Activated CD8-positive, alpha-beta memory T cell treated with anti-CD3 and anti-CD28 coated beads for 4 hours (primary cell): ENCODE results near the gene ZSWIM5.
"Not testable (repeated sequence)": the region's sequence is repeated elsewhere in the genome, so short reads cannot be mapped to it uniquely, and the experiment has no call there.

Experiments
- DNase-seq, 2 donors: peaks; one replicate each; pipeline ENCODE4 v3.0.0-alpha.2; 2020; ENCODE audit warnings: low read depth in 2 of 2

The ZSWIM5 gene

GRCh38 chr1:45004281-45004920 is 202.0 kb downstream of the ZSWIM5 start:
- DNase-seq, result no peak

GRCh38 chr1:45003741-45004140 is 202.7 kb downstream of the ZSWIM5 start:
- no peak for DNase-seq

GRCh38 chr1:45002650-45003645 is 203.5 kb downstream of the ZSWIM5 start:
- no peak for DNase-seq

GRCh38 chr1:45001576-45001975 is 204.8 kb downstream of the ZSWIM5 start:
- not testable (repeated sequence) for DNase-seq

GRCh38 chr1:45001011-45001481 is 205.4 kb downstream of the ZSWIM5 start:
- no peak for DNase-seq

GRCh38 chr1:44999232-44999631 is 207.2 kb downstream of the ZSWIM5 start:
- DNase-seq, result no peak

- DNase-seq, result no peak
These were observed 210.8 kb downstream of the ZSWIM5 start for GRCh38 chr1:44995467-44996238.

- DNase-seq, result no peak
These were observed 212.0 kb downstream of the ZSWIM5 start for GRCh38 chr1:44994309-44994898.

- DNase-seq, result no peak
These were observed 217.8 kb downstream of the ZSWIM5 start for GRCh38 chr1:44988531-44989156.

GRCh38 chr1:44985747-44986359 is 220.6 kb downstream of the ZSWIM5 start:
- DNase-seq, result no peak

GRCh38 chr1:44977372-44977771 is 229.0 kb downstream of the ZSWIM5 start:
- not testable (repeated sequence) for DNase-seq

- no peak for DNase-seq
These were observed 230.2 kb downstream of the ZSWIM5 start for GRCh38 chr1:44976252-44976651.

GRCh38 chr1:44973645-44974044 is 232.8 kb downstream of the ZSWIM5 start:
- no peak for DNase-seq

GRCh38 chr1:44970317-44970716 is 236.1 kb downstream of the ZSWIM5 start:
- no peak for DNase-seq
